ENCODE data around the gene HOXB1.

The HOXB1 gene

GRCh38 chr17:48565925-48566710, 35.3 kb upstream of the HOXB1 start:
- DNase-seq (ENCODE audit: insufficient read length): no peak
- FAIRE-seq: no peak
- no peak for TF ChIP-seq TAF1 (IDR thresholded peaks at IDR 0.05; ENCODE audit: borderline replicate concordance, low read depth, low read length)
- no peak for TF ChIP-seq POLR2AphosphoS5 (IDR thresholded peaks at IDR 0.05; ENCODE audit: low read depth, low read length)
- TF ChIP-seq POLR2A (IDR thresholded peaks at IDR 0.05; ENCODE audit: low read depth, low read length): no peak

GRCh38 chr17:48565022-48565554, 34.3 kb upstream of the HOXB1 start:
- DNase-seq (ENCODE audit: insufficient read length): no peak
- FAIRE-seq: no peak
- TF ChIP-seq TAF1 (IDR thresholded peaks at IDR 0.05; ENCODE audit: borderline replicate concordance, low read depth, low read length) (no peak), POLR2AphosphoS5 (IDR thresholded peaks at IDR 0.05; ENCODE audit: low read depth, low read length) (no peak), POLR2A (IDR thresholded peaks at IDR 0.05; ENCODE audit: low read depth, low read length) (no peak)

- FAIRE-seq (no peak), DNase-seq (ENCODE audit: insufficient read length) (no peak)
- no peak for TF ChIP-seq POLR2A (IDR thresholded peaks at IDR 0.05; ENCODE audit: low read depth, low read length)
- no peak for TF ChIP-seq TAF1 (IDR thresholded peaks at IDR 0.05; ENCODE audit: borderline replicate concordance, low read depth, low read length)
- TF ChIP-seq POLR2AphosphoS5 (IDR thresholded peaks at IDR 0.05; ENCODE audit: low read depth, low read length): no peak
These were observed 33.6 kb upstream of the HOXB1 start for GRCh38 chr17:48564188-48565021.

GRCh38 chr17:48563867-48564187, 33.0 kb upstream of the HOXB1 start:
- no peak for DNase-seq (ENCODE audit: insufficient read length)
- FAIRE-seq: no peak
- TF ChIP-seq TAF1 (IDR thresholded peaks at IDR 0.05; ENCODE audit: borderline replicate concordance, low read depth, low read length): no peak
- no peak for TF ChIP-seq POLR2AphosphoS5 (IDR thresholded peaks at IDR 0.05; ENCODE audit: low read depth, low read length)
- no peak for TF ChIP-seq POLR2A (IDR thresholded peaks at IDR 0.05; ENCODE audit: low read depth, low read length)

GRCh38 chr17:48563385-48563838, 32.6 kb upstream of the HOXB1 start:
- TF ChIP-seq TAF1 (IDR thresholded peaks at IDR 0.05; ENCODE audit: borderline replicate concordance, low read depth, low read length) (no peak), POLR2A (IDR thresholded peaks at IDR 0.05; ENCODE audit: low read depth, low read length) (no peak), POLR2AphosphoS5 (IDR thresholded peaks at IDR 0.05; ENCODE audit: low read depth, low read length) (no peak)

DNA sequence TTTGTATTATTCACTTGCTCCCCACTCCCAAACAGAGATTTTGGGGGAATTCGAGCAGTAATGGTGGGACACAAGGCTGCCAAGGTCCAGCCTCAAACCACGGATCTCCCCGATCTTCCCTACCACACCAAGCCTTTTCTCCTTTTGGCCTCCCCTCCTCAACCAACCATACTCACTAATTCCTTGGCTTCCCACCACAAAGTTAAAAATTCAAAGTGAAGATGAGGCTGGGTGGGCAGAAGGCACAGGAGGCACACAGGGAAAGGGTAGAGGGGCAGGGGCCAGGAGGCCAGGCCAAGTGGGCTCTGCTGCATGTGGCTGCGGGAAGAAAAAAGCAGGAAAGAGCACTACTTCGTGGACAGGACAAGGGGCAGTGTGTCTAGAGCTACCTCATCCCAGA, 32.1 kb upstream of the HOXB1 start:
- TF ChIP-seq TAF1 (IDR thresholded peaks at IDR 0.05; ENCODE audit: borderline replicate concordance, low read depth, low read length): no peak
- FAIRE-seq (no peak), DNase-seq (ENCODE audit: insufficient read length) (no peak)

More at GRCh38 chr17:48563385-48563838, 32.6 kb upstream of the HOXB1 start:
- FAIRE-seq (no peak), DNase-seq (ENCODE audit: insufficient read length) (no peak)

GRCh38 chr17:48561884-48562810, 31.3 kb upstream of the HOXB1 start:
- TF ChIP-seq TAF1 (IDR thresholded peaks at IDR 0.05; ENCODE audit: borderline replicate concordance, low read depth, low read length) (no peak), POLR2AphosphoS5 (IDR thresholded peaks at IDR 0.05; ENCODE audit: low read depth, low read length) (no peak), POLR2A (IDR thresholded peaks at IDR 0.05; ENCODE audit: low read depth, low read length) (no peak)
- DNase-seq (ENCODE audit: insufficient read length) (no peak), FAIRE-seq (no peak)

DNA sequence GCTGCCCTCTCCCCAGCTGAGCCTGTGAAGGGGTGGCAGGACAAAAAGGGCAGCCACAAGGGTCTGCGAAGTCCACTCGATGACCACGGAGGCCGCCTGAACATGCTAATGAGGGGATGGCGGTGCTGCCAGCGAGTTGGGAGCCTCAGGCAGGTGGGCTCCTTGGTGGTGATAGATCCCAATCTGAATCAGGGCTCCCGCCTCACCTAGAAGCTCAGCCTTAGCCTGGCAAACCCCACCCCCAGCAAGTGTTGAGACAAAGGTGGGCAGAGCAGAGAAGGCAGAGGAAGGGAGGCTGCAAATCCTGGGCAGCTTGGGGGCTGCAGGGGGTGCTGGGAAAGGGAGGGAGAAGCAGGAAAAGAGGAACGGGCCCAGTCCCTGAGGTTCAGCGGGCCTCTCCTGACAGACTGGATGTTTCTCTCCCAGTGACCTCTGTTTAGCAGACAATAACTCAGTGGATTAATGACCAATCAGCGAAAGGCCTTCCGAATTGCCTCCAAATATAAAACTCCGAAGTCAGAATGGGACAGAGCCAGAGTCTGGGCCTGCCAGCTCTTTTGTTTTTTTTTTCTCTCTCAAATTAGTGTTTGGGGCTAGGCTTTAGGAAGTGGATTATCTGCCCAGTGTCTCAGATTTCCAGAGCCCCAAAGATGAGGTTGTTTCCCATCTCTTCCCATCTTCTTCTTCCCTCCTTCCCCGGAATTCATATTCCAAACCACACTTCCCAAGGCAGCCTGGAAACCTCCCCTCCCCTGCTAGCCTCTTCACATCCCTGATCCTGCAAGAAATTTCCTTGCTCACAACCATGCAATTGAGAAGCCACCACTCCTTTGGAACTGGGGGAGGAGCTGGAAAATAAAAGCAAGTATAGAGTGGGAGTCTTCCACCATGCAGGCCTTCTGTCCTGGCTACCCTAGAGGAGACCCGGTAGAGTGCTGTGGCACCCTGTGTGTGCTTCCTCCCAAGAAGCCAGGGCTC, 29.3 kb upstream of the HOXB1 start:
- TF ChIP-seq TAF1 (IDR thresholded peaks at IDR 0.05; ENCODE audit: borderline replicate concordance, low read depth, low read length): no peak
- TF ChIP-seq POLR2AphosphoS5 (IDR thresholded peaks at IDR 0.05; ENCODE audit: low read depth, low read length): no peak
- TF ChIP-seq POLR2A (IDR thresholded peaks at IDR 0.05; ENCODE audit: low read depth, low read length): no peak

DNA sequence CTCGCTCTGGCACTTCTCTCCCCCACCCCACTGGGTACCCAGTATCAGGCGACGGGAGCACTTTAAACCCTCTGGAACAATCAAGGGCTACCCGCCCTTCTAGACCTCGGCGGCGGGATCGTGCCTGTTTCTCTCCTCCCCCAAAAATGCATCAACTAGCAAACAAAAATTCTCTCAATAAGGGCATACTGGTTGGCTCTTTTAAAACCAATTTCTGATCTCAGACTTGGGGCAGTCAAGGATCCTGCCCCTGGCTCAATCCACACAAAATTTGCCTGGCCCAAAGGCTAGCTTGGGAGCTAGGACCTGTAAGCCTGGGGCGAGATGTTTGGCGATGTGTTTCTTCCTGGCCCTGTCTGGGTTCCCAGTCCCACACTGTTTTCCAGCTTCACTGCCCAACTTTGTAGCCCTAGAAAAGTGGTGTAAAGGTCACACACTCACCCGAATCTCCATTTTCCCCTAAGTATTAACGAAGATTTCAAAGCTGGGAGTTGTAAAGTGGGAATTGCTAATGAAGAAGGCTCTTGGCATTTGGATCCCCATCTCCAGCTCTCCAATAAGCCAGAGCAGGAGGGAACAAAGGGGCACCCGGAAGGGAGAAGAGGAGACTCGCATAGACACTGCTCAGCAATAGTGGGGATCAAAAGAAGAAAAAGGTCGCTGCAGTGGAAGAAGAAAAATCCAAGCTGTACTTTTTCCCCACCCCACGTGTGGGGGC, 28.5 kb upstream of the HOXB1 start:
- no peak for FAIRE-seq
- no peak for TF ChIP-seq TAF1 (IDR thresholded peaks at IDR 0.05; ENCODE audit: borderline replicate concordance, low read depth, low read length)
- no peak for TF ChIP-seq POLR2A (IDR thresholded peaks at IDR 0.05; ENCODE audit: low read depth, low read length)
- TF ChIP-seq POLR2AphosphoS5 (IDR thresholded peaks at IDR 0.05; ENCODE audit: low read depth, low read length): no peak

More for the DNA sequence above, 29.3 kb upstream of the HOXB1 start:
- DNase-seq (ENCODE audit: insufficient read length): no peak
- FAIRE-seq: no peak

More for the DNA sequence above, 28.5 kb upstream of the HOXB1 start:
- DNase-seq (ENCODE audit: insufficient read length): no peak

Data from GM12892 (cell line).